ENCODE results near the gene RBM7.

RBM7 gene

GRCh38 chr11:114400216-114400914 lies at the start of gene RBM7, which contains the start of gene C11orf71:
TSS of gene RBM7 (plus strand) at chr11:114400666. CDS start at chr11:114400672, 6 bp downstream.
TSS of gene C11orf71 (minus strand) at chr11:114400511. CDS start at chr11:114400331, 180 bp downstream.
- DNase-seq: peak; percentile 98

- no peak for DNase-seq
Measured at GRCh38 chr11:114353443-114353842, 47.0 kb upstream of the RBM7 start.

GRCh38 chr11:114354076-114354475 lies 46.4 kb upstream of the RBM7 start:
- no peak for DNase-seq

- DNase-seq: no peak
Measured at GRCh38 chr11:114358716-114359115, 41.8 kb upstream of the RBM7 start.

GRCh38 chr11:114359342-114359741 lies 41.1 kb upstream of the RBM7 start:
- DNase-seq: no peak

- no peak for DNase-seq
Measured at GRCh38 chr11:114362326-114362725, 38.1 kb upstream of the RBM7 start.

GRCh38 chr11:114362958-114363357 lies 37.5 kb upstream of the RBM7 start:
- no peak for DNase-seq

GRCh38 chr11:114366331-114367243 lies 33.9 kb upstream of the RBM7 start:
- no peak for DNase-seq

- no peak for DNase-seq
Measured at GRCh38 chr11:114367244-114367957, 33.1 kb upstream of the RBM7 start.

- no peak for DNase-seq
Measured at GRCh38 chr11:114368918-114369680, 31.4 kb upstream of the RBM7 start.

- DNase-seq: no peak
Measured at GRCh38 chr11:114375052-114375451, 25.4 kb upstream of the RBM7 start.

- no peak for DNase-seq
Measured at GRCh38 chr11:114377612-114378267, 22.7 kb upstream of the RBM7 start.

GRCh38 chr11:114379394-114380069 lies 20.9 kb upstream of the RBM7 start:
- no peak for DNase-seq

- no peak for DNase-seq
Measured at GRCh38 chr11:114382509-114382908, 18.0 kb upstream of the RBM7 start.

- DNase-seq: no peak
Measured at GRCh38 chr11:114384487-114384886, 16.0 kb upstream of the RBM7 start.

GRCh38 chr11:114386131-114386530 lies 14.3 kb upstream of the RBM7 start:
- DNase-seq: no peak

- no peak for DNase-seq
Measured at GRCh38 chr11:114386545-114386944, 13.9 kb upstream of the RBM7 start.

- DNase-seq: no peak
Measured at GRCh38 chr11:114392735-114393667, 7.5 kb upstream of the RBM7 start.

GRCh38 chr11:114395736-114396135 lies 4.7 kb upstream of the RBM7 start:
- DNase-seq: no peak

GRCh38 chr11:114396916-114397315 lies 3.5 kb upstream of the RBM7 start:
- no peak for DNase-seq
